Measurements from ENCODE around the gene COL23A1. TPM values are rescaled to one million over a fixed set of nuclear protein-coding genes. Genes with fewer than 3 reads are reported as not detected.

The COL23A1 gene
- total RNA-seq, 2 donors from 2014 or later: 1.5 to 2.5 TPM

- ATAC-seq (ENCODE audit: insufficient number of reproducible peaks, low FRiP score, low read depth): no peak
- DNase-seq (ENCODE audit: low spot score): no peak
- H3K4me3 ChIP-seq: no peak overlapping the region
- no peaks in the 10 kb centered on the region for H3K27me3 ChIP-seq (replicated peaks; ENCODE audit: insufficient read depth)
- no peaks in the 10 kb centered on the region for H3K9me3 ChIP-seq
- TF ChIP-seq, protein P1, sequence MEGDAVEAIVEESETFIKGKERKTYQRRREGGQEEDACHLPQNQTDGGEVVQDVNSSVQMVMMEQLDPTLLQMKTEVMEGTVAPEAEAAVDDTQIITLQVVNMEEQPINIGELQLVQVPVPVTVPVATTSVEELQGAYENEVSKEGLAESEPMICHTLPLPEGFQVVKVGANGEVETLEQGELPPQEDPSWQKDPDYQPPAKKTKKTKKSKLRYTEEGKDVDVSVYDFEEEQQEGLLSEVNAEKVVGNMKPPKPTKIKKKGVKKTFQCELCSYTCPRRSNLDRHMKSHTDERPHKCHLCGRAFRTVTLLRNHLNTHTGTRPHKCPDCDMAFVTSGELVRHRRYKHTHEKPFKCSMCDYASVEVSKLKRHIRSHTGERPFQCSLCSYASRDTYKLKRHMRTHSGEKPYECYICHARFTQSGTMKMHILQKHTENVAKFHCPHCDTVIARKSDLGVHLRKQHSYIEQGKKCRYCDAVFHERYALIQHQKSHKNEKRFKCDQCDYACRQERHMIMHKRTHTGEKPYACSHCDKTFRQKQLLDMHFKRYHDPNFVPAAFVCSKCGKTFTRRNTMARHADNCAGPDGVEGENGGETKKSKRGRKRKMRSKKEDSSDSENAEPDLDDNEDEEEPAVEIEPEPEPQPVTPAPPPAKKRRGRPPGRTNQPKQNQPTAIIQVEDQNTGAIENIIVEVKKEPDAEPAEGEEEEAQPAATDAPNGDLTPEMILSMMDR (IDR thresholded peaks at IDR 0.05): no peak
- H3K4me1 ChIP-seq (ENCODE audit: control insufficient read depth in 1 of 2, low read depth in 2 of 2): no peaks in the 10 kb centered on the region
- H3K36me3 ChIP-seq: peaks cover 71% of the 10 kb centered on the region
- H3K27ac ChIP-seq: no peak overlapping the region
Measured at GRCh38 chr5:178213748-178214151, 376.4 kb downstream of the COL23A1 start.

DNA sequence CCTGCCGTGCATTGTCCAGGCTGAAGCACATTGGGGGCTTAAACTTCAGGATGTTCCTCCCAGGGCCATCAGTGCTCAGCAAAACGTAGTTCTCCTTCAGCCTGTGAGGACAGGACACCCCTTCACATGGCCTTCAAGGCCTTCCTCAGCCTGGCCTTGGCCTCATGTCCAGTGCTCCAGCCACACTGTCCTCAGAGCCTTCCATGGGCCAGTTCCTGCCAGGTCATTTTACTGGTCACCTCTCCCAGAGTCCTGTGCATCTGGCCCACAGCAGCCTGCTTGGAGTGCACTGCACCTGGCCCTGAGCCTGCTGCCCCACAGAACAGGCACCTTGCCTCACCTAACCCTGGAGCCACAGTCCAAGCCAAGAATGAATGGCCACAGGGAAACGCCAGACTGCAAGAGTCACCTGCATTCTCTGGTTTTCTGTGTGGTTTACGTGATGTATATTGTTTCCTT lies 377.2 kb downstream of the COL23A1 start:
- Histone ChIP-seq H3K27ac (no peak overlapping the region), H3K27me3 (replicated peaks; ENCODE audit: insufficient read depth) (no peaks in the 10 kb centered on the region), H3K36me3 (peaks cover 73% of the 10 kb centered on the region), H3K4me1 (ENCODE audit: control insufficient read depth in 1 of 2, low read depth in 2 of 2) (no peaks in the 10 kb centered on the region), H3K4me3 (no peak overlapping the region), H3K9me3 (no peaks in the 10 kb centered on the region)
- DNase-seq (ENCODE audit: low spot score) (no peak), ATAC-seq (ENCODE audit: insufficient number of reproducible peaks, low FRiP score, low read depth) (no peak)
- TF ChIP-seq, protein P1 (IDR thresholded peaks at IDR 0.05): no peak

DNA sequence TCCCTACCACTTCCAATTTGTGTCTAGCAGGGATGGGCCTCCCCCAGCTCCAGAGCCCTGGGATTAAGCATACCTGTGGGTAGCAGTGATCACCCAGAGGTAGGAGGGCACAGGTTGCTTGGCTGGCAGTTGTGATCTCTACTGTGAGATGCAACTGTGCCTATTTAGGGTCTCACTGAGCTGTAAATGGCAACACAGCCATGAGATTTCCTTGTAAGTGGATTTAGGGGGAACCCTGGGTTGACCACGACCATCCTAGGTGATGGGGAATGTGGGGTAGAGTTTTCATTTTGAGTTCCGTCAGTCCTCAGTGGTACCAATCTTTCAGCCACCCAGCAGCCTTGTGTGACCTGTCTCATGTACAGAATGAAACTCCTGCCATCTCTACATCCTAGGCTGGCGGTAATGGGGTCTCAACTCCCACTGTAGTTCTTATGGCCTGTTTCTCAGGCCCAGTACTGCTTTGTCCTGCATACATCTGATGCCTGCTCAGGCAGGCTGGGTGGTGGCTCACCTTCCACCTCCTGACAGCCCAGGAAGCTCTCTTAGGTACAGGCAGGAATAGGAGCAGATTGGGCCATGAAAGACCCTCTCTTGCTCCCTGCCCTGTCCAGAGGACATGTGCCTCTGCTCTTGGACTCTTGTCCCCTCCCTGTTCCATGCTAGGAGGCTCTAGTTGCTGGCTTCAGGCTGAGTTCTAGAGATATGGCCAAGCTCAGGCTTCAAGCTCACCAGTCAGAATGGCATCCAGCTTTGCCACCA lies 377.8 kb downstream of the COL23A1 start:
- no peak for ATAC-seq (ENCODE audit: insufficient number of reproducible peaks, low FRiP score, low read depth)
- Histone ChIP-seq H3K27ac (no peak overlapping the region), H3K36me3 (peaks cover 73% of the 10 kb centered on the region)

DNA sequence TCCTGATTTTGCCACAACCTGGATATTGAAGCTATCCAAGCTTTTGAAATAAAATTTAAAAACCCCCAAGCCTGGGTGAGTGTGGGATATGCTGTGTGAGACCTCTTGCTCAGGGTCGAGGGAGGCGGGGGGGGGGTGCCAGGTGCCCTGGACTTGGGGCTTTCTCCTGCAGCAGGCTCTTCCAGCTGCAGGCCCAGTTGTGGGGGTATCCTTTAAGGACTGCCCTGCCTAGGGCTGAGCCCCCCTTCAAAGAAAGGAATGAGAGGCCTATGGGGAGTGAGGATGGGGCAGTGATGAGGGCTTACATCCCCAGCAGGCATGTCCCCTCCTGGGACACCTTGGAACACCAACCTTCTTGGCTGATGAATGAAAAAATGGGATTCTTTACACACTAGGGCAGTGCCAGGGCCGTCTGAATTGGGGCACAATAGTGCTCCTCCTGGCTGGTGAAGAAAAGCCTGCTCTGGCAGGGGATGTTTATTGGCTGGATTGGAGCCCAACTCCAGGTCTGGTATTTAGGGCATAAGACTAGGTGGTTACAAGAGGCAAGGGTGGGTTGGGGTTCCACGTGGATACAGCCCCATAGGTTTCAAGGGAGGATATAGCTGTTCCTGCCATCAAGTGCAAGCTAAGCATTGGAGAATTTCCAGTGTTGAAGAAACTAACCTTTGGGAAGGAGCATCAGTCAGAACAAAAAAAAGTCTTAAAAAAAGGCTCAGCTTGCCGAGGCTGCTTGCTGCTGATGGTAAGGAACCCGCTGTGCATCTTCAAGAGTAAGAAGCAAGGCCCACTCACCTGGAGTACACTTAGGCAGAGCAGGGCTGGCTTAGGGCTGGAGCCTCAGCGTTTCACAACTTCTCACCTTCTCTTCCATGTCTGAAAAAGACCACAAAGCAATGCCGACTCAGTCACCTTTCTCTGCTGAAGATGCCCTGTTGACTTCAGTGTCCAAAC lies 378.8 kb downstream of the COL23A1 start:
- no peak overlapping the region for H3K4me3 ChIP-seq
- H3K9me3 ChIP-seq: no peaks in the 10 kb centered on the region
- no peak for ATAC-seq (ENCODE audit: insufficient number of reproducible peaks, low FRiP score, low read depth)
- TF ChIP-seq, protein P1 (IDR thresholded peaks at IDR 0.05): no peak
- H3K4me1 ChIP-seq (ENCODE audit: control insufficient read depth in 1 of 2, low read depth in 2 of 2): peaks cover 4 to 16% of the 10 kb centered on the region in 2 donors
- no peak overlapping the region for H3K27ac ChIP-seq
- peaks cover 73% of the 10 kb centered on the region for H3K36me3 ChIP-seq
- DNase-seq (ENCODE audit: low spot score): no peak
- no peaks in the 10 kb centered on the region for H3K27me3 ChIP-seq (replicated peaks; ENCODE audit: insufficient read depth)

More for the DNA sequence above, 377.8 kb downstream of the COL23A1 start:
- H3K27me3 ChIP-seq (replicated peaks; ENCODE audit: insufficient read depth): no peaks in the 10 kb centered on the region
- H3K4me3 ChIP-seq: no peak overlapping the region
- H3K9me3 ChIP-seq: no peaks in the 10 kb centered on the region
- peaks cover 0 to 5% of the 10 kb centered on the region in 2 donors for H3K4me1 ChIP-seq (ENCODE audit: control insufficient read depth in 1 of 2, low read depth in 2 of 2)
- DNase-seq (ENCODE audit: low spot score): no peak
- TF ChIP-seq, protein P1 (IDR thresholded peaks at IDR 0.05): no peak

DNA sequence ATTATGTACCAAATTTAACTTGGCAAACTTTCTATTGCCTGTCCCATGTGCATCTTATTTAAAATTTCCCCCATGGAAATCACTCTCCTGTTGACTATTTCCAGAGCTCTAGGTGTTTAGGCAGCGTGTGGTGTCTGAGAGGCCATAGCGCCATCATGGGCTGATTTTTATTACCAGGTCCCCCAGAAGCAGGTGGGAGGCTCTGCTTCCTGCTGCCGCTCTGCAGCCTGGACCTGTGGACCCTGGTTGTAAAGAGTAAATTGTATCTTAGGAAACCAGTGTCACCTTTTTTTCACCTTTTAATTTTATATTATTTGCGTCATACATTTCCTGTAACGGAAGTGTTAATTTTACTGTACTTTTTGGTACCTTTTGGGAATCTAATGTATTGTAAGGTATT lies 379.5 kb downstream of the COL23A1 start:
- DNase-seq (ENCODE audit: low spot score): no peak
- ATAC-seq (ENCODE audit: insufficient number of reproducible peaks, low FRiP score, low read depth): no peak
- peaks cover 68% of the 10 kb centered on the region for H3K36me3 ChIP-seq
- no peaks in the 10 kb centered on the region for H3K9me3 ChIP-seq
- no peak overlapping the region for H3K4me3 ChIP-seq
- TF ChIP-seq, protein P1 (IDR thresholded peaks at IDR 0.05): no peak
- H3K4me1 ChIP-seq (ENCODE audit: control insufficient read depth in 1 of 2, low read depth in 2 of 2): peaks cover 10 to 23% of the 10 kb centered on the region in 2 donors
- H3K27ac ChIP-seq: no peak overlapping the region
- H3K27me3 ChIP-seq (replicated peaks; ENCODE audit: insufficient read depth): no peaks in the 10 kb centered on the region

All from thoracic aorta (tissue), 2 donors.